Tibial artery (tissue), 4 donors: ENCODE data around the gene UBA3.

Experiments
- DNase-seq, 2 donors: peaks; one replicate each; pipeline ENCODE4 v3.0.0-alpha.2; 2019
- H3K27ac ChIP-seq, 2 donors: fragments of 200-600 bp; sonication (generic) in 1 of 2; 1 replicate in 1 of 2; 2 replicates in 1 of 2; pipeline ENCODE4 v1.5.1; 2018 to 2019; ENCODE audit warnings: mild to moderate bottlenecking in 1 of 2
- H3K27me3 ChIP-seq, 2 donors: fragments of 200-600 bp; sonication (generic) in 1 of 2; one replicate each; pipeline versions ENCODE4 v1.5.1 to v1.6.0; 2016 to 2019
- H3K36me3 ChIP-seq, 3 donors: fragments of 200-600 bp; sonication (generic) in 2 of 3; one replicate each; pipeline ENCODE4 v1.5.1; 2016 to 2019; ENCODE audit warnings: mild to moderate bottlenecking in 2 of 3
- H3K4me1 ChIP-seq, 4 donors: fragments of 200-600 bp; sonication (generic) in 2 of 4; 1 replicate in 3 of 4; 2 replicates in 1 of 4; pipeline ENCODE4 v1.5.1; 2016 to 2019
- H3K4me3 ChIP-seq, 2 donors: fragments of 200-600 bp; sonication (generic) in 1 of 2; 1 replicate in 1 of 2; 2 replicates in 1 of 2; pipeline ENCODE4 v1.5.1; 2018 to 2019; ENCODE audit warnings: mild to moderate bottlenecking in 2 of 2
- H3K9me3 ChIP-seq, 3 donors: fragments of 200-600 bp; sonication (generic) in 1 of 3; one replicate each; pipeline ENCODE4 v1.5.1; 2016 to 2019
- CTCF ChIP-seq, 2 experiments: fragments of 200-600 bp in 1 of 2; fragments of 450-650 bp in 1 of 2; IDR thresholded peaks; one replicate each; pipeline ENCODE4 v1.5.1; 2017 to 2019; ENCODE audit warnings: antibody characterized with exemption in 2 of 2, mild to moderate bottlenecking in 1 of 2, moderate library complexity in 1 of 2
- intact Hi-C: fragments of 100-400 bp; cut with DNase I; formaldehyde crosslinking; loops from one replicate; pipeline ENCODE4 v1.15.0; 2023; ENCODE audit warnings: low total_unique reads

The UBA3 gene

GRCh38 chr3:69012100-69012799 is 67.9 kb downstream of the UBA3 start:
- no peaks in the 10 kb centered on the region for H3K9me3 ChIP-seq
- DNase-seq = peak; percentile 50 to 88
- H3K4me1 ChIP-seq = peaks cover 0 to 71% (median 33%) of the 10 kb centered on the region in 4 donors
- H3K27me3 ChIP-seq = no peaks in the 10 kb centered on the region
- peak overlapping the region; percentile 99 for H3K27ac ChIP-seq
- peaks cover 14 to 19% (median 16%) of the 10 kb centered on the region in 3 donors for H3K36me3 ChIP-seq
- no peak for TF ChIP-seq CTCF (IDR thresholded peaks at IDR 0.05)
- intact Hi-C loops = loop anchor here (10.0 kb wide), 1 partner anchor 73 kb away; the partner anchor contains the start of genes ARL6IP5 and UBA3
- H3K4me3 ChIP-seq = peak overlapping the region; percentile 88 to 92

- H3K36me3 ChIP-seq = peaks cover 24 to 29% (median 25%) of the 10 kb centered on the region in 3 donors
- no peak for DNase-seq
- peak overlapping the region; percentile 99 for H3K27ac ChIP-seq
- intact Hi-C loops = loop anchor here (10.0 kb wide), 1 partner anchor 74 kb away; the partner anchor contains the start of genes ARL6IP5 and UBA3
- H3K4me1 ChIP-seq = peaks cover 0 to 80% (median 36%) of the 10 kb centered on the region in 4 donors
- H3K4me3 ChIP-seq = peak overlapping the region; percentile 88 to 92
- TF ChIP-seq CTCF (IDR thresholded peaks at IDR 0.05) = no peak
- no peaks in the 10 kb centered on the region for H3K9me3 ChIP-seq
- no peaks in the 10 kb centered on the region for H3K27me3 ChIP-seq
Measured at GRCh38 chr3:69011096-69011730, 69.0 kb downstream of the UBA3 start.

- H3K27ac ChIP-seq = peak overlapping the region; percentile 99
- intact Hi-C loops = loop anchor here (10.0 kb wide), 2 partner anchors 45 to 75 kb away; partner anchors contain the start of genes ARL6IP5, TMF1 and UBA3
- no peak for TF ChIP-seq CTCF (IDR thresholded peaks at IDR 0.05)
- H3K4me1 ChIP-seq = peaks cover 0 to 84% (median 41%) of the 10 kb centered on the region in 4 donors
- peaks cover 27 to 33% (median 32%) of the 10 kb centered on the region in 3 donors for H3K36me3 ChIP-seq
- no peaks in the 10 kb centered on the region for H3K9me3 ChIP-seq
- peak in 1 of 2 donors; percentile 34 for DNase-seq
- peak overlapping the region; percentile 6 to 20 for H3K4me3 ChIP-seq
- H3K27me3 ChIP-seq = no peaks in the 10 kb centered on the region
Measured at GRCh38 chr3:69009559-69010410, 70.4 kb downstream of the UBA3 start.

- TF ChIP-seq CTCF (IDR thresholded peaks at IDR 0.05) = no peak
- Histone ChIP-seq H3K36me3 (peaks cover 29 to 39% (median 39%) of the 10 kb centered on the region in 3 donors), H3K27me3 (no peaks in the 10 kb centered on the region), H3K27ac (peak overlapping the region; percentile 99), H3K9me3 (no peaks in the 10 kb centered on the region), H3K4me3 (peak overlapping the region in 1 of 2 donors; percentile 20), H3K4me1 (peaks cover 0 to 84% (median 41%) of the 10 kb centered on the region in 4 donors)
- DNase-seq = no peak
- intact Hi-C loops = loop anchor here (10.0 kb wide), 1 partner anchor 46 kb away; the partner anchor contains the start of gene TMF1
Measured at GRCh38 chr3:69008980-69009379, 71.2 kb downstream of the UBA3 start.
